ENCODE data around the gene INO80.

- TF ChIP-seq CTCF (IDR thresholded peaks at IDR 0.05) (no peak), POLR2AphosphoS5 (IDR thresholded peaks at IDR 0.05) (no peak)
Observed at GRCh38 chr15:41031232-41032078, 84.6 kb downstream of the INO80 start.

All from sigmoid colon (tissue), 4 donors.